ENCODE data around the gene AMOT.

DNA sequence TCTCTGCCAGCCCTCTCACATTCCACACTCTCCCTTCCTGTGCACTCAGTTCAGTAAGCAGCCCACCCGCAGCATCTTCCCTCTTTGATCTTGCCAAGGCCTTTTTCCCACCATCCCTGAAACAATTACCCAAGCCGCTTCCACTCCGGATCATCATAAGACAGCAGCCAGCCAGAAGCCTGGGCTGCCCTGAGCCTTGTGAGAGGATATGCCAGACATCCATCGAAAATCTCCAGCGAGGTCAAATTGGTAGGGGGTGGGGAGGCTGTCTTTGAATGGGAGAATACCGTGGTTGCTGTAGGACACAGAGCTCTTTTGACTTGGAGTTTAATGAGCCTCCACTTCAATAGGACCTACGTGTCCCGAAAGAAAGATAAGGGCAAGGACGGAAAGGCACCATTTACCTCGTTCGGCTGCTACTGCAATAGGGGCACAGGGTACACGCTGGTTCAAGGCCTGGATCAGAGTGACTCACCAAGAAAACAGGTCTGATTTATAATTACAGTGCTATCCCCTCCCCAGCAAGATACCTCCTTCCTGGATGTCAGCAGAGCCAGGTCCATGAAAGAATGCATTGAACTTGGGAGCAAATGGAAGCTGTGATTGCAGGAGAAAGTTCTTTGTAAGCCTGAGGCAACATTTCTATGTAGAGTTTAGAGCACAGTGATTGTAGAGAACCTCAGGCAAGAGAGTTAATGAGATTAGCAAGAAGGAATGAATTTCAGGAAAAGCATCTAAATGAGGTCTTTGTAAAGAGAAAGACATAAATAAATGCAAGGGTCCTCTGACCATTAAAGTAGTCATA is 39.5 kb downstream of the AMOT start:
- TF ChIP-seq, protein P1, sequence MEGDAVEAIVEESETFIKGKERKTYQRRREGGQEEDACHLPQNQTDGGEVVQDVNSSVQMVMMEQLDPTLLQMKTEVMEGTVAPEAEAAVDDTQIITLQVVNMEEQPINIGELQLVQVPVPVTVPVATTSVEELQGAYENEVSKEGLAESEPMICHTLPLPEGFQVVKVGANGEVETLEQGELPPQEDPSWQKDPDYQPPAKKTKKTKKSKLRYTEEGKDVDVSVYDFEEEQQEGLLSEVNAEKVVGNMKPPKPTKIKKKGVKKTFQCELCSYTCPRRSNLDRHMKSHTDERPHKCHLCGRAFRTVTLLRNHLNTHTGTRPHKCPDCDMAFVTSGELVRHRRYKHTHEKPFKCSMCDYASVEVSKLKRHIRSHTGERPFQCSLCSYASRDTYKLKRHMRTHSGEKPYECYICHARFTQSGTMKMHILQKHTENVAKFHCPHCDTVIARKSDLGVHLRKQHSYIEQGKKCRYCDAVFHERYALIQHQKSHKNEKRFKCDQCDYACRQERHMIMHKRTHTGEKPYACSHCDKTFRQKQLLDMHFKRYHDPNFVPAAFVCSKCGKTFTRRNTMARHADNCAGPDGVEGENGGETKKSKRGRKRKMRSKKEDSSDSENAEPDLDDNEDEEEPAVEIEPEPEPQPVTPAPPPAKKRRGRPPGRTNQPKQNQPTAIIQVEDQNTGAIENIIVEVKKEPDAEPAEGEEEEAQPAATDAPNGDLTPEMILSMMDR (optimal IDR thresholded peaks at IDR 0.05 in 1 of 3, IDR thresholded peaks at IDR 0.05 in 1 of 3, conservative IDR thresholded peaks at IDR 0.05 in 1 of 3; ENCODE audit: extremely low read depth in 1 of 3, insufficient read depth in 2 of 3, low read length in 3 of 3): no peak
- TF ChIP-seq EZH2 (IDR thresholded peaks at IDR 0.05; ENCODE audit: low read length): no peak

All from keratinocyte (primary cell).